HAP-1 (cell line): ENCODE measurements around the gene CRTC1.

Experiments used
- DNase-seq, 2 experiments: peaks; one replicate each; pipeline ENCODE4 v3.0.0-alpha.2; 2016 to 2020; ENCODE audit warnings: low spot score in 2 of 2
- H3K27me3 ChIP-seq: fragments of 250-450 bp; sonication (Bioruptor Pico); 2 replicates; pipeline ENCODE4 v1.5.1; 2020; ENCODE audit warnings: low read depth, mild to moderate bottlenecking, moderate library complexity
- H3K36me3 ChIP-seq: fragments of 250-450 bp; sonication (Bioruptor Pico); replicated peaks from 2 replicates; pipeline ENCODE4 v1.5.1; 2020; ENCODE audit warnings: mild to moderate bottlenecking
- H3K4me1 ChIP-seq: fragments of 250-450 bp; sonication (Bioruptor Pico); 2 replicates; pipeline ENCODE4 v1.5.1; 2020; ENCODE audit warnings: mild to moderate bottlenecking
- H3K4me3 ChIP-seq: fragments of 250-450 bp; sonication (Bioruptor Pico); 2 replicates; pipeline ENCODE4 v1.5.1; 2020; ENCODE audit warnings: mild to moderate bottlenecking, moderate library complexity
- H3K9me3 ChIP-seq: fragments of 250-450 bp; sonication (Bioruptor Pico); 2 replicates; pipeline ENCODE4 v1.5.1; 2020; ENCODE audit warnings: mild to moderate bottlenecking, moderate library complexity
- in situ Hi-C: fragments of 300-500 bp; cut with MboI; formaldehyde crosslinking; loops from 3 replicates; pipeline ENCODE4 v1.14.3; 2020; ENCODE audit warnings: low sequenced_read_pairs, inconsistent platforms, mixed read lengths

CRTC1 gene

GRCh38 chr19:18658366-18658855 is 25.1 kb upstream of the CRTC1 start:
- Histone ChIP-seq H3K36me3 (no peaks in the 10 kb centered on the region), H3K4me1 (no peaks in the 10 kb centered on the region; the same call in 1 of the 2 replicates)
- in situ Hi-C loops = no loop called here

GRCh38 chr19:18659281-18660050 is 24.0 kb upstream of the CRTC1 start:
- DNase-seq = peak in 1 of 2 experiments; percentile 24
- no peaks in the 10 kb centered on the region; the same call in 1 of the 2 replicates for H3K4me1 ChIP-seq
- H3K27me3 ChIP-seq = no peaks in the 10 kb centered on the region
- no peak overlapping the region for H3K4me3 ChIP-seq
- in situ Hi-C loops = no loop called here
- no peaks in the 10 kb centered on the region for H3K36me3 ChIP-seq
- H3K9me3 ChIP-seq = no peaks in the 10 kb centered on the region

More at GRCh38 chr19:18658366-18658855, 25.1 kb upstream of the CRTC1 start:
- no peaks in the 10 kb centered on the region for H3K9me3 ChIP-seq
- no peak overlapping the region for H3K4me3 ChIP-seq
- no peaks in the 10 kb centered on the region for H3K27me3 ChIP-seq
- DNase-seq = no peak

GRCh38 chr19:18660051-18660910 is 23.2 kb upstream of the CRTC1 start:
- in situ Hi-C loops = no loop called here
- H3K4me1 ChIP-seq = no peaks in the 10 kb centered on the region; the same call in 1 of the 2 replicates
- H3K27me3 ChIP-seq = no peaks in the 10 kb centered on the region
- no peaks in the 10 kb centered on the region for H3K36me3 ChIP-seq
- no peak overlapping the region for H3K4me3 ChIP-seq
- DNase-seq = no peak
- H3K9me3 ChIP-seq = no peaks in the 10 kb centered on the region

- in situ Hi-C loops = no loop called here
- no peak for DNase-seq
- Histone ChIP-seq H3K9me3 (no peaks in the 10 kb centered on the region), H3K4me1 (no peaks in the 10 kb centered on the region; the same call in 1 of the 2 replicates), H3K4me3 (no peak overlapping the region), H3K27me3 (no peaks in the 10 kb centered on the region), H3K36me3 (no peaks in the 10 kb centered on the region)
These were observed 22.4 kb upstream of the CRTC1 start for GRCh38 chr19:18660939-18661670.

GRCh38 chr19:18662972-18663732 is 20.3 kb upstream of the CRTC1 start:
- Histone ChIP-seq H3K4me3 (no peak overlapping the region), H3K9me3 (no peaks in the 10 kb centered on the region), H3K36me3 (peaks cover 3% of the 10 kb centered on the region), H3K4me1 (no peaks in the 10 kb centered on the region), H3K27me3 (no peaks in the 10 kb centered on the region)
- in situ Hi-C loops = no loop called here
- no peak for DNase-seq

GRCh38 chr19:18663940-18664530 is 19.4 kb upstream of the CRTC1 start:
- no peak for DNase-seq
- Histone ChIP-seq H3K4me3 (no peak overlapping the region), H3K27me3 (no peaks in the 10 kb centered on the region), H3K36me3 (peaks cover 6% of the 10 kb centered on the region), H3K4me1 (no peaks in the 10 kb centered on the region), H3K9me3 (no peaks in the 10 kb centered on the region)
- in situ Hi-C loops = no loop called here

- no peak for DNase-seq
- Histone ChIP-seq H3K4me3 (no peak overlapping the region), H3K36me3 (peaks cover 13% of the 10 kb centered on the region), H3K9me3 (no peaks in the 10 kb centered on the region), H3K4me1 (no peaks in the 10 kb centered on the region), H3K27me3 (no peaks in the 10 kb centered on the region)
- in situ Hi-C loops = no loop called here
These were observed 17.7 kb upstream of the CRTC1 start for GRCh38 chr19:18665771-18666202.

GRCh38 chr19:18666317-18666716 is 17.2 kb upstream of the CRTC1 start:
- no peaks in the 10 kb centered on the region for H3K9me3 ChIP-seq
- H3K27me3 ChIP-seq = no peaks in the 10 kb centered on the region
- peaks cover 13% of the 10 kb centered on the region for H3K36me3 ChIP-seq
- in situ Hi-C loops = no loop called here
- no peak for DNase-seq
- H3K4me3 ChIP-seq = no peak overlapping the region
- no peaks in the 10 kb centered on the region for H3K4me1 ChIP-seq

- in situ Hi-C loops = no loop called here
- Histone ChIP-seq H3K4me1 (no peaks in the 10 kb centered on the region), H3K36me3 (peaks cover 13% of the 10 kb centered on the region)
These were observed 16.7 kb upstream of the CRTC1 start for GRCh38 chr19:18666784-18667183.

GRCh38 chr19:18667531-18668251 is 15.8 kb upstream of the CRTC1 start:
- no peaks in the 10 kb centered on the region for H3K9me3 ChIP-seq
- in situ Hi-C loops = no loop called here
- H3K4me3 ChIP-seq = no peak overlapping the region
- DNase-seq = no peak
- H3K4me1 ChIP-seq = no peaks in the 10 kb centered on the region
- H3K36me3 ChIP-seq = peaks cover 13% of the 10 kb centered on the region
- no peaks in the 10 kb centered on the region for H3K27me3 ChIP-seq

More at GRCh38 chr19:18666784-18667183, 16.7 kb upstream of the CRTC1 start:
- DNase-seq = no peak
- Histone ChIP-seq H3K4me3 (no peak overlapping the region), H3K9me3 (no peaks in the 10 kb centered on the region), H3K27me3 (no peaks in the 10 kb centered on the region)

- Histone ChIP-seq H3K4me1 (no peaks in the 10 kb centered on the region), H3K9me3 (no peaks in the 10 kb centered on the region), H3K4me3 (no peak overlapping the region), H3K36me3 (peaks cover 13% of the 10 kb centered on the region), H3K27me3 (no peaks in the 10 kb centered on the region)
- DNase-seq = no peak
- in situ Hi-C loops = no loop called here
These were observed 15.2 kb upstream of the CRTC1 start for GRCh38 chr19:18668252-18668631.
